ENCODE results near the gene MEIOSIN. TPM values are rescaled to one million over a fixed set of nuclear protein-coding genes. Genes with fewer than 3 reads are reported as not detected.

The MEIOSIN gene
- total and polyA plus RNA-seq, 2 of the 13 experiments (the other 11 are each of a cell fraction or from before 2014, with no cell fraction given), result not detected

DNA sequence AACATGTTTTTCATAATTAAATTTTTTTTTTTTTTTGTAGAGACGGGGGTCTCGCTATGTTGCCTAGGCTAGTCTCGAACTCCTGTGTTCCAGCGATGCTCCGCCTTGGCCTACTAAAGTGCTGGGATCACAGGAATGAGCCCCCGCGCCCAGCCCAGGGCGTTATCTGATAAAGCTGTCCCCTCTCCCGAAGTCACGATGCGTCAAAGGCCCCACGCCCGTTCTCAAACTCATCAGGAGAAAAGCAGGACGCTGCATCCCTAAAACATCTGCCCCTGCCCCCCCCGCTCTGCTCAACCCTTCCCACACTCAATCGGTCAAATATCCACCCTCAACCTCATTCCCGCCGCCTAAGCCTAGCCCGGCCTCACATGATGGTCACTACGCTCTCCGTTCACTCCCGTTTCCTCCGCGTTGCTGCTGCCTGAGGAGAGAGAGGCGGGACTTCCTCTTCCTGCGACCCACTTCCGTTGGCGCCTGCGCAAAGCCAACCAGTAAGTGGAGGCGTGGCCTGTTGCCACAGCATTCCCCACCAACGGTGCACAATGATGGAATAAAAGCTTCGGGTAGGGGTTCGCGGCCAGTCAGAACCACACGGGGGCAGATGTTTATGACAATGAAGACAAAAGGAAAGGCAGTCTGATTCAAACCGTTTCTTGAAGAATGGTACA lies 41.6 kb upstream of the MEIOSIN start, which contains the start of gene SNRPD2 (continued):
- TF ChIP-seq, protein P1, sequence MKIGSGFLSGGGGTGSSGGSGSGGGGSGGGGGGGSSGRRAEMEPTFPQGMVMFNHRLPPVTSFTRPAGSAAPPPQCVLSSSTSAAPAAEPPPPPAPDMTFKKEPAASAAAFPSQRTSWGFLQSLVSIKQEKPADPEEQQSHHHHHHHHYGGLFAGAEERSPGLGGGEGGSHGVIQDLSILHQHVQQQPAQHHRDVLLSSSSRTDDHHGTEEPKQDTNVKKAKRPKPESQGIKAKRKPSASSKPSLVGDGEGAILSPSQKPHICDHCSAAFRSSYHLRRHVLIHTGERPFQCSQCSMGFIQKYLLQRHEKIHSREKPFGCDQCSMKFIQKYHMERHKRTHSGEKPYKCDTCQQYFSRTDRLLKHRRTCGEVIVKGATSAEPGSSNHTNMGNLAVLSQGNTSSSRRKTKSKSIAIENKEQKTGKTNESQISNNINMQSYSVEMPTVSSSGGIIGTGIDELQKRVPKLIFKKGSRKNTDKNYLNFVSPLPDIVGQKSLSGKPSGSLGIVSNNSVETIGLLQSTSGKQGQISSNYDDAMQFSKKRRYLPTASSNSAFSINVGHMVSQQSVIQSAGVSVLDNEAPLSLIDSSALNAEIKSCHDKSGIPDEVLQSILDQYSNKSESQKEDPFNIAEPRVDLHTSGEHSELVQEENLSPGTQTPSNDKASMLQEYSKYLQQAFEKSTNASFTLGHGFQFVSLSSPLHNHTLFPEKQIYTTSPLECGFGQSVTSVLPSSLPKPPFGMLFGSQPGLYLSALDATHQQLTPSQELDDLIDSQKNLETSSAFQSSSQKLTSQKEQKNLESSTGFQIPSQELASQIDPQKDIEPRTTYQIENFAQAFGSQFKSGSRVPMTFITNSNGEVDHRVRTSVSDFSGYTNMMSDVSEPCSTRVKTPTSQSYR (CRISPR knock-in tag; IDR thresholded peaks at IDR 0.05; ENCODE audit: borderline replicate concordance), result no peak
- TF ChIP-seq ZNF792 (CRISPR knock-in tag; IDR thresholded peaks at IDR 0.05) (no peak), PRMT3 (CRISPR knock-in tag; IDR thresholded peaks at IDR 0.05; ENCODE audit: borderline replicate concordance, low read depth) (no peak), ZNF761 (CRISPR knock-in tag; conservative IDR thresholded peaks at IDR 0.05) (peak; percentile 55; the same call in 1 of the 2 replicates), ZZZ3 (CRISPR knock-in tag; IDR thresholded peaks at IDR 0.05; ENCODE audit: borderline replicate concordance) (peak; percentile 51; the same call in 1 of the 2 replicates), RARG (CRISPR knock-in tag; IDR thresholded peaks at IDR 0.05; ENCODE audit: low read depth) (0 out of 2 replicates have a peak, but pooled peaks have one; percentile 25), SALL2 (CRISPR knock-in tag; IDR thresholded peaks at IDR 0.05) (no peak)
- TF ChIP-seq, protein P2, sequence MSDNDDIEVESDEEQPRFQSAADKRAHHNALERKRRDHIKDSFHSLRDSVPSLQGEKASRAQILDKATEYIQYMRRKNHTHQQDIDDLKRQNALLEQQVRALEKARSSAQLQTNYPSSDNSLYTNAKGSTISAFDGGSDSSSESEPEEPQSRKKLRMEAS (IDR thresholded peaks at IDR 0.05), result peak; percentile 88
- TF ChIP-seq, protein P3, sequence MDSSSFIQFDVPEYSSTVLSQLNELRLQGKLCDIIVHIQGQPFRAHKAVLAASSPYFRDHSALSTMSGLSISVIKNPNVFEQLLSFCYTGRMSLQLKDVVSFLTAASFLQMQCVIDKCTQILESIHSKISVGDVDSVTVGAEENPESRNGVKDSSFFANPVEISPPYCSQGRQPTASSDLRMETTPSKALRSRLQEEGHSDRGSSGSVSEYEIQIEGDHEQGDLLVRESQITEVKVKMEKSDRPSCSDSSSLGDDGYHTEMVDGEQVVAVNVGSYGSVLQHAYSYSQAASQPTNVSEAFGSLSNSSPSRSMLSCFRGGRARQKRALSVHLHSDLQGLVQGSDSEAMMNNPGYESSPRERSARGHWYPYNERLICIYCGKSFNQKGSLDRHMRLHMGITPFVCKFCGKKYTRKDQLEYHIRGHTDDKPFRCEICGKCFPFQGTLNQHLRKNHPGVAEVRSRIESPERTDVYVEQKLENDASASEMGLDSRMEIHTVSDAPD (CRISPR knock-in tag; IDR thresholded peaks at IDR 0.05), result no peak
- TF ChIP-seq, protein P4, sequence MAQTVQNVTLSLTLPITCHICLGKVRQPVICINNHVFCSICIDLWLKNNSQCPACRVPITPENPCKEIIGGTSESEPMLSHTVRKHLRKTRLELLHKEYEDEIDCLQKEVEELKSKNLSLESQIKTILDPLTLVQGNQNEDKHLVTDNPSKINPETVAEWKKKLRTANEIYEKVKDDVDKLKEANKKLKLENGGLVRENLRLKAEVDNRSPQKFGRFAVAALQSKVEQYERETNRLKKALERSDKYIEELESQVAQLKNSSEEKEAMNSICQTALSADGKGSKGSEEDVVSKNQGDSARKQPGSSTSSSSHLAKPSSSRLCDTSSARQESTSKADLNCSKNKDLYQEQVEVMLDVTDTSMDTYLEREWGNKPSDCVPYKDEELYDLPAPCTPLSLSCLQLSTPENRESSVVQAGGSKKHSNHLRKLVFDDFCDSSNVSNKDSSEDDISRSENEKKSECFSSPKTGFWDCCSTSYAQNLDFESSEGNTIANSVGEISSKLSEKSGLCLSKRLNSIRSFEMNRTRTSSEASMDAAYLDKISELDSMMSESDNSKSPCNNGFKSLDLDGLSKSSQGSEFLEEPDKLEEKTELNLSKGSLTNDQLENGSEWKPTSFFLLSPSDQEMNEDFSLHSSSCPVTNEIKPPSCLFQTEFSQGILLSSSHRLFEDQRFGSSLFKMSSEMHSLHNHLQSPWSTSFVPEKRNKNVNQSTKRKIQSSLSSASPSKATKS (CRISPR knock-in tag; IDR thresholded peaks at IDR 0.05), result no peak
- TF ChIP-seq, protein P5, sequence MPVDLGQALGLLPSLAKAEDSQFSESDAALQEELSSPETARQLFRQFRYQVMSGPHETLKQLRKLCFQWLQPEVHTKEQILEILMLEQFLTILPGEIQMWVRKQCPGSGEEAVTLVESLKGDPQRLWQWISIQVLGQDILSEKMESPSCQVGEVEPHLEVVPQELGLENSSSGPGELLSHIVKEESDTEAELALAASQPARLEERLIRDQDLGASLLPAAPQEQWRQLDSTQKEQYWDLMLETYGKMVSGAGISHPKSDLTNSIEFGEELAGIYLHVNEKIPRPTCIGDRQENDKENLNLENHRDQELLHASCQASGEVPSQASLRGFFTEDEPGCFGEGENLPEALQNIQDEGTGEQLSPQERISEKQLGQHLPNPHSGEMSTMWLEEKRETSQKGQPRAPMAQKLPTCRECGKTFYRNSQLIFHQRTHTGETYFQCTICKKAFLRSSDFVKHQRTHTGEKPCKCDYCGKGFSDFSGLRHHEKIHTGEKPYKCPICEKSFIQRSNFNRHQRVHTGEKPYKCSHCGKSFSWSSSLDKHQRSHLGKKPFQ (CRISPR knock-in tag; IDR thresholded peaks at IDR 0.05; ENCODE audit: insufficient replicate concordance), result no peak

All from HepG2 (cell line).